Tibial nerve (tissue), 4 donors: ENCODE measurements around the gene PIAS2. TPM values are rescaled to one million over a fixed set of nuclear protein-coding genes. Genes with fewer than 3 reads are reported as not detected.

Experiments used
- DNase-seq, 2 donors: peaks; one replicate each; pipeline ENCODE4 v3.0.0-alpha.2; 2019; ENCODE audit warnings: low spot score in 2 of 2
- H3K27ac ChIP-seq, 4 donors: fragments of 200-600 bp; sonication (generic) in 3 of 4; one replicate each; pipeline ENCODE4 v1.5.1; 2017 to 2019; ENCODE audit warnings: mild to moderate bottlenecking in 1 of 4
- H3K27me3 ChIP-seq, 2 donors: fragments of 200-600 bp; sonication (generic) in 1 of 2; one replicate each; pipeline versions ENCODE4 v1.5.1 to v1.6.0; 2017 to 2019
- H3K36me3 ChIP-seq, 3 donors: fragments of 200-600 bp; sonication (generic); one replicate each; pipeline ENCODE4 v1.5.1; 2018 to 2019
- H3K4me1 ChIP-seq, 4 donors: fragments of 200-600 bp; sonication (generic) in 3 of 4; one replicate each; pipeline ENCODE4 v1.5.1; 2017 to 2019
- H3K4me3 ChIP-seq, 4 donors: fragments of 200-600 bp; sonication (generic) in 3 of 4; one replicate each; pipeline ENCODE4 v1.5.1; 2017 to 2019; ENCODE audit warnings: mild to moderate bottlenecking in 1 of 4, moderate library complexity in 1 of 4
- H3K9me3 ChIP-seq, 4 donors: fragments of 200-600 bp; sonication (generic) in 3 of 4; one replicate each; pipeline ENCODE4 v1.5.1; 2017 to 2019
- EP300 ChIP-seq, 2 donors: sonication (generic); formaldehyde crosslinking; IDR thresholded peaks; one replicate each; pipeline ENCODE4 v1.6.1; 2017; ENCODE audit warnings: antibody characterized with exemption in 2 of 2, mild to moderate bottlenecking in 1 of 2
- POLR2A ChIP-seq, 2 donors: fragments of 450-650 bp; IDR thresholded peaks; one replicate each; pipeline ENCODE4 v1.6.1; 2017; ENCODE audit warnings: antibody characterized with exemption in 2 of 2, mild to moderate bottlenecking in 2 of 2, moderate library complexity in 2 of 2
- WGBS, 2 donors: methylation state at CpG; one replicate each; pipeline ENCODE4 v1.1.5; 2018; 5-methylcytosine and 5-hydroxymethylcytosine counted together
- total RNA-seq, 4 donors: library from RNA; depleted of rRNA; stranded (reverse); fragments of >200 nt; gene quantifications; one replicate each; pipeline ENCODE4 v1.1.0, GENCODE V29; 2016
- TF ChIP-seq, protein P1 (sequence below), 5 experiments: fragments of 200-600 bp in 3 of 5; fragments of 450-650 bp in 2 of 5; sonication (generic) in 3 of 5; IDR thresholded peaks; one replicate each; pipeline ENCODE4 v1.5.1; 2016 to 2019; ENCODE audit warnings: antibody characterized with exemption in 5 of 5, mild to moderate bottlenecking in 3 of 5, moderate library complexity in 2 of 5

The PIAS2 gene
- total RNA-seq, 4 donors from 2014 or later, result 18.8 to 25.3 (median 22.0) TPM

GRCh38 chr18:46793565-46793964 lies 123.7 kb downstream of the PIAS2 start:
- Histone ChIP-seq H3K4me3 (no peak overlapping the region), H3K27me3 (no peaks in the 10 kb centered on the region), H3K36me3 (no peaks in the 10 kb centered on the region), H3K4me1 (no peaks in the 10 kb centered on the region), H3K27ac (no peak overlapping the region), H3K9me3 (no peaks in the 10 kb centered on the region)
- no peak for DNase-seq
- 62 to 65% methylated on average over 3 of the region's 3 CpGs for WGBS, 2 donors
- TF ChIP-seq POLR2A (IDR thresholded peaks at IDR 0.05) (no peak), EP300 (IDR thresholded peaks at IDR 0.05) (no peak)
- TF ChIP-seq, protein P1, sequence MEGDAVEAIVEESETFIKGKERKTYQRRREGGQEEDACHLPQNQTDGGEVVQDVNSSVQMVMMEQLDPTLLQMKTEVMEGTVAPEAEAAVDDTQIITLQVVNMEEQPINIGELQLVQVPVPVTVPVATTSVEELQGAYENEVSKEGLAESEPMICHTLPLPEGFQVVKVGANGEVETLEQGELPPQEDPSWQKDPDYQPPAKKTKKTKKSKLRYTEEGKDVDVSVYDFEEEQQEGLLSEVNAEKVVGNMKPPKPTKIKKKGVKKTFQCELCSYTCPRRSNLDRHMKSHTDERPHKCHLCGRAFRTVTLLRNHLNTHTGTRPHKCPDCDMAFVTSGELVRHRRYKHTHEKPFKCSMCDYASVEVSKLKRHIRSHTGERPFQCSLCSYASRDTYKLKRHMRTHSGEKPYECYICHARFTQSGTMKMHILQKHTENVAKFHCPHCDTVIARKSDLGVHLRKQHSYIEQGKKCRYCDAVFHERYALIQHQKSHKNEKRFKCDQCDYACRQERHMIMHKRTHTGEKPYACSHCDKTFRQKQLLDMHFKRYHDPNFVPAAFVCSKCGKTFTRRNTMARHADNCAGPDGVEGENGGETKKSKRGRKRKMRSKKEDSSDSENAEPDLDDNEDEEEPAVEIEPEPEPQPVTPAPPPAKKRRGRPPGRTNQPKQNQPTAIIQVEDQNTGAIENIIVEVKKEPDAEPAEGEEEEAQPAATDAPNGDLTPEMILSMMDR (IDR thresholded peaks at IDR 0.05), result no peak

- H3K27ac ChIP-seq, result no peak overlapping the region
- WGBS, 2 donors, result 71 to 78% methylated on average over 4 of the region's 4 CpGs
- TF ChIP-seq POLR2A (IDR thresholded peaks at IDR 0.05), result no peak
- TF ChIP-seq, protein P1 (IDR thresholded peaks at IDR 0.05), result no peak
- TF ChIP-seq EP300 (IDR thresholded peaks at IDR 0.05), result no peak
These were observed 128.2 kb downstream of the PIAS2 start for GRCh38 chr18:46789088-46789487.

GRCh38 chr18:46787674-46788073 lies 129.6 kb downstream of the PIAS2 start:
- TF ChIP-seq POLR2A (IDR thresholded peaks at IDR 0.05) (no peak), EP300 (IDR thresholded peaks at IDR 0.05) (no peak)
- TF ChIP-seq, protein P1 (IDR thresholded peaks at IDR 0.05), result no peak
- 66 to 69% methylated on average over 3 of the region's 3 CpGs for WGBS, 2 donors

More at GRCh38 chr18:46789088-46789487, 128.2 kb downstream of the PIAS2 start:
- no peaks in the 10 kb centered on the region for H3K36me3 ChIP-seq
- no peak overlapping the region for H3K4me3 ChIP-seq
- peaks cover 0 to 12% (median 1%) of the 10 kb centered on the region in 4 donors for H3K9me3 ChIP-seq
- no peaks in the 10 kb centered on the region for H3K4me1 ChIP-seq
- no peaks in the 10 kb centered on the region for H3K27me3 ChIP-seq
- no peak for DNase-seq

DNA sequence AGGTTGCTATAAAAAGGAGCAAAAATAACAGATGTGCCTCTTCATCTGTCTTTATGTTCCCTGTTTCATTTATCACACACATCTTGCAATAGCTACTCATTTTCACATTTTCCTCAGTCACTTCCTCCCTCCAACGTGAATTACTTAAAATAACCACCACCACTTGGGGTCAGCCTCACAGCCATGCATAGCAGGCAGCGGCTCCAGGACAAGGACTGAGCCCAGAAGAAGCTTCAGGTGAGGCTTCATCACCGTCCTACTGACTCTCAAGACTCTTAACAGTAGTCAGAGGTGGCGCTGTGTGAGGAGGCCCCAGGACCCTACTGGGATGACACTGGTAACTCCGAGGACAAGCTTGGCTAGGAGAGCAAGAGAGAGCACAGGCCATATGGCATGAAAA lies 144.9 kb downstream of the PIAS2 start:
- H3K4me3 ChIP-seq, result no peak overlapping the region
- no peak for DNase-seq
- H3K36me3 ChIP-seq, result no peaks in the 10 kb centered on the region
- TF ChIP-seq, protein P1 (IDR thresholded peaks at IDR 0.05), result no peak
- TF ChIP-seq POLR2A (IDR thresholded peaks at IDR 0.05) (no peak), EP300 (IDR thresholded peaks at IDR 0.05) (no peak)
- H3K4me1 ChIP-seq, result no peaks in the 10 kb centered on the region
- 58 to 68% methylated on average over 4 to 5 of the region's 5 CpGs for WGBS, 2 donors
- no peaks in the 10 kb centered on the region for H3K27me3 ChIP-seq
- no peak overlapping the region for H3K27ac ChIP-seq
- H3K9me3 ChIP-seq, result no peaks in the 10 kb centered on the region

More at GRCh38 chr18:46787674-46788073, 129.6 kb downstream of the PIAS2 start:
- no peaks in the 10 kb centered on the region for H3K4me1 ChIP-seq
- no peaks in the 10 kb centered on the region for H3K27me3 ChIP-seq
- H3K36me3 ChIP-seq, result no peaks in the 10 kb centered on the region
- no peak overlapping the region for H3K27ac ChIP-seq
- no peak overlapping the region for H3K4me3 ChIP-seq
- H3K9me3 ChIP-seq, result peaks cover 0 to 12% (median 1%) of the 10 kb centered on the region in 4 donors
- DNase-seq, result no peak

- TF ChIP-seq POLR2A (IDR thresholded peaks at IDR 0.05) (no peak), EP300 (IDR thresholded peaks at IDR 0.05) (no peak)
- TF ChIP-seq, protein P1 (IDR thresholded peaks at IDR 0.05), result no peak
- H3K27me3 ChIP-seq, result no peaks in the 10 kb centered on the region
- no peak overlapping the region for H3K4me3 ChIP-seq
- no peaks in the 10 kb centered on the region for H3K36me3 ChIP-seq
- H3K9me3 ChIP-seq, result no peaks in the 10 kb centered on the region
- no peak overlapping the region for H3K27ac ChIP-seq
- 17 to 22% methylated on average over 3 of the region's 3 CpGs for WGBS, 2 donors
- no peak for DNase-seq
- no peaks in the 10 kb centered on the region for H3K4me1 ChIP-seq
These were observed 146.2 kb downstream of the PIAS2 start for GRCh38 chr18:46771141-46771540.
